GM19395 (cell line): ENCODE measurements around the gene ANKMY1.
"Not testable (repeated sequence)": the region's sequence is repeated elsewhere in the genome, so short reads cannot be mapped to it uniquely, and the experiment has no call there.

Source experiments
- ATAC-seq: cut with Tn5 transposase; IDR thresholded peaks from one replicate; pipeline ENCODE4 v1.9.1; 2021; ENCODE audit warnings: mild to moderate bottlenecking, moderate library complexity; ENCODE audit not compliant: unreplicated experiment

The ANKMY1 gene

DNA sequence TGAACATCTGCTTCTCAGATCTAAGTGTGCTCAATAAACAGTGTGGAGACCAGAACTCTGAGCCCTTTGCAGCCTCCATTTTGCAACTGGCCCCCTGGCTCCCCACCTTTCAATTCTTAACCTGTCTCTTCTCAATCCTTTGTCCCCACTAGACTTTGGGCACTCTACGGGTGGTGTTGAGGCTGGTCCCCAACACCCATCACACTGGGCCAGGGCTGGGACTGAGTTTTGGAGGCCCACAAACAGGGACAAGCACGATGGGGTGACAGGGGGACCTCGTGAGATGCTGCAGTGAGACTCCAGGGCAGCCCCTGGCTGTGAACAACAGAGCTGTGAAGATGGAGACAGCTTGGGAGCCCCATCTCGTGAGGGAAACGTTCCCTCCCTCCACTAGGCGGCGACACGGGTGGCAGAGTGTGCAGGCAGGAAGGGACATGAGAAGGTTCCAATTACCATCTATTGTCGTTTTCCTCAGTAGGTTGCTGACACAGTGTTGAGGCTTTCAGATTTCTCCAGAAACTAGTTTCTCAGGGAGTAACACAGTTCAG lies 1.2 kb downstream of the ANKMY1 start:
- no peak for ATAC-seq

- no peak for ATAC-seq
Observed at GRCh38 chr2:240555541-240556250, 2.1 kb downstream of the ANKMY1 start.

- ATAC-seq, result no peak
Observed at GRCh38 chr2:240554767-240555493, 2.9 kb downstream of the ANKMY1 start.

- ATAC-seq, result no peak
Observed at GRCh38 chr2:240553956-240554480, 3.8 kb downstream of the ANKMY1 start.

- ATAC-seq, result no peak
Observed at GRCh38 chr2:240551811-240552210, 6.0 kb downstream of the ANKMY1 start.

GRCh38 chr2:240551288-240551687 lies 6.5 kb downstream of the ANKMY1 start:
- ATAC-seq, result no peak

DNA sequence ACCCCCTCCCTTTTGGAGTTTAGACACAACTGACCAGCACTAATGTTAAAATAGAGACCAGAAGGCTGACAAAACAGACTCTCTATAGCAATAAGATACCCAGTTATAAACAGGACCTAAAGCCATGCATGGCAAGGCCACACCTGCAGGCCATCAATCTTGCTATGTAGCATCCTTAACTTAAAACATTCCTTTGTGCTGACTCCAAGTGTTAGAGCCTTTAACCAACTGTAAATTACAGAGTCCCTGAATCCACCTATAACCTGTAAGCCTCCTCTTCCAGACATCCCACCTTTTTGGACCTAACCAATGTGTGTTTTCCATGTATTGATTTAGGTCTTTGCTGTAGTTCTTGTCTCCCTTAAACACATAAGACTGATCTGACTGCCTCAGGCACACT lies 17.9 kb downstream of the ANKMY1 start:
- ATAC-seq, result no peak

DNA sequence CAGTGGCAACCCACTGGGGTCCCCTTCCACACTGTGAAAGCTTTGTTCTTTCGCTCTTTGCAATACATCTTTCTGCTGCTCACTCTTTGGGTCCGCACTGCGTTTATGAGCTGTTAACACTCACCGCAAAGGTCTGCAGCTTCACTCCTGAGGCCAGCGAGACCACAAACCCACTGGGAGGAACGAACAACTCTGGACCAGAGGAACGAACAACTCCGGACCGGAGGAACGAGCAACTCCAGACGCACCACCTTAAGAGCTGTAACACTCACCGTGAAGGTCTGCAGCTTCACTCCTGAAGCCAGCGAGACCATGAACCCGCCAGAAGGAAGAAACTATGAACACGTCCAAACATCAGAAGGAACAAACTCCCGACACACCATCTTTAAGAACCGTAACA lies 18.7 kb downstream of the ANKMY1 start:
- ATAC-seq, result not testable (repeated sequence)

- ATAC-seq, result no peak
Observed at GRCh38 chr2:240538031-240538780, 19.6 kb downstream of the ANKMY1 start.

DNA sequence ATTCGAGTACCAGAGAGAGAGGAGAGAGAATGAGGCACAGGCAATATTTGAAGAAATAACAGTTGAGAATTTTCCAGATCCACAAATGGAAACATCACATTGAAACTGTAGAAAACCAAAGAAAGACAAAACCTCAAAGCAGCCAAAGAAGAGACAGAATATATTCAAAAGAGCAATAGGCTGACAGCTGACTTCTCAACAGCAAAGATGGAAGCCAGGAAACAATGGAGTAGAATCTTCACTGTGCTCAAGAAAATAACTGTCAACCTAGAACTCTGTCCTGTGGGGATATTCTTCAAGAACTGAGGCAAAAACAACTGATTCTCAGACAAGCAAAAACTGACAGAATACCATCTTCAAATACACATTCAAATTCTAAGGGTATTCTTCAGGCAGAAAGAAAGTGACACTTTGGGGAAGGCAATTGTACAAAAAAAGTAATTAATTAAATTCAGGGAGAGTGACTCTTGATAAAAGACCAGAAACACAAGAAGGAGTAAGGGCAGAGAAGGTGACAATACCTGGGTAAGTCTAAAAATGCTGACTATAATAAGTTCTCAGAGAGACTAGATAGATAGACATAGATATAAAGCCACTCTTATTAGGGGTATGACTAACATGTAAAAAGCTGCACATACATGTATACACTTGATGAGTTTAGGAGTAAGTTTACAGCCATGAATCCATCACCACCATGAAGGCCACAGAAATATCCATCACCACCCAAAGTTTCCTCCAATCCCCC lies 25.6 kb downstream of the ANKMY1 start:
- ATAC-seq, result no peak

GRCh38 chr2:240531038-240531437 lies 26.8 kb downstream of the ANKMY1 start:
- ATAC-seq, result no peak

- no peak for ATAC-seq
Observed at GRCh38 chr2:240530181-240530580, 27.6 kb downstream of the ANKMY1 start.

DNA sequence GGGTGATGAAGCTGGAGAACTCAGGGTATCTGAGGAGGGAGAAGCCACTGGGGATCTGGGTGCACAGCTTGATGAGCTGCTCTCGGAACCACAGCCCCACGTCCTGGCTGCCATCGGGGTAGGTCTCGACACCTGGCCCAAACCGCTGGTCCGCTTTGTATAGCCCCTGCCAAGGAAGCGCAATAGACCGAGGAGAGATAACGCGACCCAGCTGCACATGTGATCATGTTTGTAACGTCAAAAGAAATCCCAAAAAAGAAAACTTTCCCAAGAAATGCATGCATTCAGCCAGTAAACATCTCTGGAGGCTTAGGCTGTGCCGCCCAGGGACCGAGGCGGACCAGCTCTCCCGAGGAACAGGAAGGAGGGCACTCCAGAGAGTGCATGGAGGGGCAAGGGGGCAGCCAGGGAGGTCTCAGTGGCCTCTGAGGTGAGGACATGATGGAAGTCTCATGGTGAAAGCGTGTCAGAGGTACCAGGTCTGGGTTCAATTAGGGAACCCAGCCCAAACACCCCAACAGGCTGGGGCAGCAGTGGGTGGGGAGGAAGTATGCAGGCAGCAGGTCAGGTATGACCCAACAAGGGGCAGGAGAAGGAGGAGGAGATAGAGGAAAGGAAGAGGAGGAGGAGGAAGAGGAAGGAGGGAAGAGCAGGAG lies 28.3 kb downstream of the ANKMY1 start:
- ATAC-seq, result no peak

DNA sequence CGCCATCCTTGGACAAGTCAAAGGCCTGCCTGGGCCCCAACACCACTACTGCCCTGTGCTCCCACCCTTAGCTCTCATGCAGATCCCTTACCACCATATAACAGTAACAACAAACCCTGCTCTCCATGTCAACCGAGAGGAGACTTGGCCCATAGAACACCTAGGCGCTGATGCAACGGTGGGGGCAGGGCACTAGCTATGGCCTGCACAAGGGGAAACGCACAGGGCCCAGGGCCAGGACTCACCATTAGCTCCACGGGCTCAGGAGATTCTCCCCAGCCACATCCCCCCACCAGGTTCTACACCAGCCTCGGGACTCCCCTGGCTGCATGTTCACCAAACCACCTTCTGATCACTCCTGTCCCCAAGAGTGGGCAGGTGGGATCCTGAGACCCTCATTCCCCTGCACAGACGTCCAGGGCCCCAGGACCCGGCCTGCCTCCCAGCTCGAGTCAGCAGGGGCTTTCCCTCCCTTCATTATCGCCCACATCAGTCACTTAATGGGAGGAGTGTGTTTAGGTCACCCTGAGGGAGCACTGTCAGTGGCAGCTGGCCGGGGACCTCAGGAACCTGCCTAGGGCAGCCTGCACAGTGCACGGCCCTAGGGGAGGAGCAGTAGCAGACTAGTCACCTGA lies 29.3 kb downstream of the ANKMY1 start:
- no peak for ATAC-seq

DNA sequence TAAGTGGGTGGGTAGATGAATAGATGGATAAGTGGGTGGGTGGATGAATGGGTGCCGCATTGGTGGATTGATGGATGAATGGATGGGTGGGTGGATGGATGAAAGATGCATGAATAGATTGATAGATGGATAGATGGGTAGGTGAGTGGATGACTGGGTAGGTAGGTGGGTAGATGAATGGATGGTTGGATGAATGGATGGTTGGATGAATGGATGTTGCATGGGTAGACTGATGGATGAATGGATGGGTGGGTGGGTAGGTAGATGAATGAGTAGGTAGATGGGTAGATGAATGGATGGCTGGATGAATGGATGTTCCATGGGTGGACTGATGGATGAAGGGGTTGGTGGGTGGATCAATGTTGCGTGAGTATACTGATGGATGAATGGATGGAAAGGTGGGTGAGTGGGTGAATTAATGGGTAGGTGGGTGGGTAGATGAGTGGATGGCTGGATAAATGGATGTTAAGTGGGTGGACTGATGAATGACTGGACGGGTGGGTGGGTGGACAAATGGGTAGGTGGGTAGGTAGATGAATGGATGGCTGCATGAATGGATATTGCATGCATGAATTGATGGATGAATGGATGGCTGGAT lies 30.5 kb downstream of the ANKMY1 start:
- no peak for ATAC-seq

GRCh38 chr2:240526521-240526920 lies 31.3 kb downstream of the ANKMY1 start:
- no peak for ATAC-seq

GRCh38 chr2:240525802-240526201 lies 32.0 kb downstream of the ANKMY1 start:
- no peak for ATAC-seq

DNA sequence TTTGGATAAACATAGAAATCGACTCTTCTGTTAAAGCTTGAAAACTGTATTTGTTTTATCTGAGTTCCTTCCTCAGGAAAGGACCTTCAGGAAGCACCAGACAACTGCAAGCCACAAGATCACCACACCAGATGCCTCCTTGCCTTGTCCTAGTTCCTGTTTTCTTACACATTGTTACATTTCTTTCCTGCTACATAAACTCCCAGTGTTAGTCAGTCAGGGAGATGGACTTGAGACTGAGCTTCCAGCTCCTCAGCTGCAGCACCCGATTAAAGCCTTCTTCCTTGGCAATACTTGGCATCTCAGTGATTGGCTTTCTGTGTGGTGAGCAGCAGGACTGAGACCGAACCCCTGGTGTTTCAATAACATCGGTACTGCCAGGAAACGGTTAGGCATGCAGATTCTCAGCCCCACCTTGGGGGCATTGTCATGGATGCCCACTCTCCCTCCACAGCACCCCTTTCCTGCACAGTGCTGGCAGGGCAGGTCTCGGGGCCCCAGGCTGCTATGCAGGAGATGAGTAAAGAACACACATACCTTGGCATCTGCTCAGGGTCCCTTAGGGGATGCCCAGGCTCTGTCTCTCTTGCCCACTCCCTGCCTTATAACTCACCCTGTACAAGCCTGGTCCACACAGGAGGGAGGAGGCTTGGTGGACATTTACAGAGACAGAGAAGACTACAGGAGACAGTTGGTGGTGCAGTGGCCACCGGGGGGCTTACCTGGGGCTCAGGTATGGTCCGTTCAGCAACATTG lies 32.6 kb downstream of the ANKMY1 start:
- ATAC-seq, result no peak
